GM21381 (cell line): ENCODE data around the gene ANKS1B.
"Not testable (repeated sequence)": the region's sequence is repeated elsewhere in the genome, so short reads cannot be mapped to it uniquely, and the experiment has no call there.

ENCODE experiments used
- ATAC-seq: cut with Tn5 transposase; IDR thresholded peaks from one replicate; pipeline ENCODE4 v1.9.1; 2021; ENCODE audit warnings: mild to moderate bottlenecking, moderate library complexity; ENCODE audit not compliant: unreplicated experiment

Gene ANKS1B

DNA sequence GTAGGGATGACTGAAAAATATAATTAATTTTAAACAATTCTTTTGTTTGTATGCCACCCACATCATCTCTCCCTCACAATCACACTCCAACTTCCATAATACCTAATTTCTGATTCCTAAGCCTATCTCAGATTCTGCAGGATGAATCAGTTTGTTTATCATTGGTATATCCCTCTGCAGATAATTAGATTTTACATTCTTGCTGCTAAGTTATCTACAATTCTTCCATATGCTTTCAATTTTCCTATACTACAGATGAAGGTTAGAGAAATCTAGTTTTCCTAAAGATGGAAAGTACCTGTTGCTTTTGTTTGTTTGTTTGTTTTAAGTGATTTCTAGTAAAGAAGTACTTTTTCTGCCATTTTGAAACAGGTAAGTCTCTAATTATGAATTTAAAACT lies 105.3 kb downstream of the ANKS1B start:
- no peak for ATAC-seq

DNA sequence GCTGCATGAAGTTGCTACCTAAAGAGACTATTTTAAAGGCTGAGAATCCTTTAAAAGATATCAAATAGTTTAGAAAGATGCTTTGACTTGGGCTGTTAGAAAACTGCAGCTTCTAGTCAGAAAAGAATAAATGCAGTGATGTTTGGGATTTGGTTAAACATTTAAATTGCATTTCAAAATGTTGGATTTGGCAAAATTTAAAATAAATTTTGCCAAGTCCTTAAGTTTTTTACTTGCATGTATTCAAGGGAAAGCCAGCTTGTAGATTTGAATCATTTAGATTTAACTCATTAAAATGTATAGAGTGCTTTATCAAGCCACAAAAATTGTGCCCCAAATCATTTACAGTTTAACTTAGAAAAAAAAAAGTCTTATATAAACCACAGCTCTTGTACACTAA lies 109.7 kb downstream of the ANKS1B start:
- no peak for ATAC-seq

DNA sequence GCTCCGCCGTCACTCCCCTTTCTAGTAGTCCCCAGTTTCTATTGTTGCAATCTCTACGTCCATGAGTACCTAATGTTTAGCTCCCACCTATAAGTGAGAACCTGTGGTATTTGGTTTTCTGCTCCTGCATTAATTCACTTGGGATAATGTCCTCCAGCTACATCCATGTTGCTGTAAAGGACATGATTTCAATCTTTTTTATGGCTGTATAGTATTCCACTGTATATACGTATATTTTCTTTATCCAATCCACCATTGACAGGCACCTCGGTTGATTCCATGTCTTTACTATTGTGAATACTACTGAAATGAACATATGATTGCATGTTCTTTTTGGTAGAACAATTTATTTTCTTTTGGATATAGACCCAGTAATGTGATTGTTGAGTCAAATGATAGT lies 114.7 kb downstream of the ANKS1B start:
- no peak for ATAC-seq

DNA sequence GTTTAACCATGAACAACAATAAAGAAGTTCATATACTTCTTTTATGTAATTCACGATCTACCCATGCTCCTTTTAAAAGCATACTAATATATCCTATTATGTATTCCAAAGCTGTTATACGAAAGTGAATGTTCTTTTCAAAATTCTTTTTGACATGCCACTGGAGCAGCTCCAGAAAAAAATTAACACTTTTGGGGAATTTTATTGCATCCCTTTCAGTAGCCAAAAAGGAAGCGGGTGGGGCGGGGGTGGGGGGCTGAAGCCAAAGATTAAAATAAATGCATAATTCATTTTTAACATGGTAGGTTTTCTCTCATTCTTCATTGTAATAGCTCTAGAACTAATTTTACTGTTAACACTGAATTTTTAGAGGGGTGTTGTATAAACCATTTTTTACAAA lies 123.0 kb downstream of the ANKS1B start:
- no peak for ATAC-seq

DNA sequence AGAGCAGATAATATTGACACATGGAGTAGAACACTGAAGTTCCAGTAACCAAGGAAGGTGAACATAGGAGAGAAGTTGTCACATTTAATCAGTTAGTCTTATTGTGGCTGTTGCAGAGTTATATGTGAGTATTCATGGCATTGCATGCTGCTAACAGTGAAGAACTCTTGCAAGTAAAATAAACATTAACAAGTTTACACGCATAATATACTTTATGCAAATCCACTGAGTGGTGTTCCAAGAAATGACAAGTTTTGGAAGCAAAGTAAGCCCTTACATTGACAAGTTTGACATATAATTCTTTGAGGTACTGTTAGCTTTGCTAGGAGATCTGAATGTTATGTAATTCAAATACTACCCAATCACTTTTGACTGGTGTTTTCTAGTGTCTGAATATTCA lies 125.6 kb downstream of the ANKS1B start:
- ATAC-seq, result no peak

DNA sequence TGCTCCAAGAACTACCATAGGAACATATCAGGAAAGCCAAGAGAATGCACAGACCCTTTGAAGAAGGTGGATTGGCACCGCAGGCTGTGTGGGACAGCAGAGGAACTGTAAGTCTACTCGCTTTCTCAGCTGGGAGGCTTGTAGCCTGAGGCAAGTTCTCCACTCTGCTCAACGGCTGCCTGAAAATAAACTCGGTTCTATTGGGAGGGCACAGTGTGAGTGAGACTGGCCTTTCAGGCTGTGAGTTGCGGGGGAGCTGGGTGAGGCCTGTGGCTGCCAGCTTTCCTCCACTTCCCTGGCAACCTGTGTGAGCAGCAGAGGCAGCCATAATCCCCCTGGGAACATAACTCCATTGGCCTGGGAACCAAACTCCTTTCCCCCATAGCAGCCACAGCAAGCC lies 132.1 kb downstream of the ANKS1B start:
- ATAC-seq, result no peak

DNA sequence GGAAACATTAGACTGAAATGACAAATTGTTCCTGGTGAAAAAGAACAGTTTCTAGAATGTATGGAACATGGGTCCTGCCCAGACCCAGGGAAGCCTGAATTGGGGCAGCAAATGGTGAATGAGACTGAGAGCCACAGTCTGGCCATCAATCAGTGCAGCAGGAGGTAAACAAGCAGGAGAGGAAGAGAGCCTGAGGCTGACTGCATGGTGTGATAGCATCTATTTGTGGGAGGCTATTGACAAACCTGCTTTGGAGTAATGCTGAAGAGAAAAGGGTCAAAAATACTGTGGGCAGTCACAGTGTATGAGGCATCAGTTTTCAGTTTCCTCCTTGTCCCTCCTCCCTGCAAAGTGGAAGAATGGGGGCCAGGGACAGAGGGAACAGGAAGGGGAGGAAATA lies 136.8 kb downstream of the ANKS1B start:
- no peak for ATAC-seq

DNA sequence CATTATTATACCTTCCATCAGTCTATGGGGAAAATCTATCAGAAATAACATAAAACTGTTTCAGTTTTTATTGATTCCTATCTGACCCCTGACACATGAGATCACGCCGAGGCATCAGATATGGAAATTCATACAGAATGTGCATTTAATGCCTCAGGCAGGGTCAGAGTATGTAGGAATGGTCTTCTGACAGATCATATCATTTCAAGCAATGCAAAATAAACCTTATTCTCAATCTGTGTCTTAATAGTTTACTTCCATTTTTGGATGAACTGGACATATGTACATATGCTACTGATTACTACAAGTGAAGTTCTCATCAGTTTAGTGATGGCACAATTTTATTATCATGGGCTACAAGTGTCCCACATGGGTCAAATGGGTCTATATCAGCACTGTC lies 150.0 kb downstream of the ANKS1B start:
- no peak for ATAC-seq

DNA sequence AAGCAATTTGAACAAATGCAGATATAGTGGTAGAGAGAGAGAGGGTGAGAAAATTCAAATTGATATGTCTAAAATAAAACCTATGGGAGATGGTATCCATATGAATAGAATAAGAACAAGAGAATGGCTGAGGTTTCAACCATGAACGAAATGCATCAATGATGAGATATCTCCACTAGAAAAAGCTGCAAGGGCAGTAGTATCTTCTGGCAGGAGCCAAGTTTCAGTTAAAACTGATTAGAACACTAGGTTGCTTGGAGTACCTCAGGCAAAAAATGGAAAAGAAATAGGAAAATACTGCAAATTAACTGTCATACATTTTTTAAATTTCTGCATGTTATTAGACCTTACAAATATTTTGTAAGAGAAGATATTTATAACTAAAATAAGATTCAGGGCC lies 151.3 kb downstream of the ANKS1B start:
- no peak for ATAC-seq

DNA sequence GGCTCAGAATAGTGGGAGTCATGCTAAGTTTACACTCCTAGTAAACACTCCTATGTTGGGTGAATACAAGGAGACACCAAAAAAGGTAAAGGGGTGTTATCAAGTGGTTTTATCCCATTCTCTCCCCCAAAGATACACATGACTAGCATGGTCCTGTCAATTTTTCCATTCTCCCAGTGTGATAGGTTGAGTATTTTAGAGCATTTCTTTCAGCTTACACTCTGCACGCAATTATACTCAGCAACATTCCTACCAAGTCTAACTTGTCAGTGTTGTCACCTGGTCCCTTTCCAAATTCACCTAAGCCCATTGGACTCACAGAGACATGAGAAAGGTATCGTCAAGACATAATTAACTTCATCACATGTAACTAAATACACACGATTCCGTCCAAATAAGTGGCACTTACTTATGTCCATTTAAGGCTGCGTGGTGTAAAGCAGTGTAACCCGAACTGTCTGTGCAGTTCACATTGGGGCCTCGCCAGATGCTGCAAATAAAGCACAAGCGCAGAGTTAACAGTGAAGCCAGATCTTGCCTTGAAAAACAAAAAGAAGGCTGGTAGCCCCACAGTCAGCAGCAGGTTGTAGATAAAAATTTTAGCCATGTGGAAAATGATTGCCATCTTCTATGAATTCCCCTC lies 159.7 kb downstream of the ANKS1B start:
- ATAC-seq, result no peak

DNA sequence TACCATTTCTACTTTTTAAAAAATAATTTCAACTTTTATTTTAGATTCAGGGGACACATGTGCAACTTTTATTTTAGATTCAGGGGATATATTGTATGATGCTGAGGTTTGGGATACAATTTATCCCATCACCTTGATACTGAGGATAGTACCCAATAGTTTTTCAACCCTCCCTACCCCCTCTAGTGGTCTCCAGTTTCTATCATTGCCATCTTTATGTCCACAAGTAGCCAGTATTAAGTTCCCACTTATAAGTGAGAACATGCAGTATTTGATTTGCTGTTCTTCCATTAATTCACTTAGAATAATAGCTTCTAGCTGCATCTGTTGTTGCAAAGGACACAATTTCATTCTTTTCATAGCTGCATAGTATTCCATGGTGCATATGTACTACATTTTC lies 162.5 kb downstream of the ANKS1B start:
- no peak for ATAC-seq

DNA sequence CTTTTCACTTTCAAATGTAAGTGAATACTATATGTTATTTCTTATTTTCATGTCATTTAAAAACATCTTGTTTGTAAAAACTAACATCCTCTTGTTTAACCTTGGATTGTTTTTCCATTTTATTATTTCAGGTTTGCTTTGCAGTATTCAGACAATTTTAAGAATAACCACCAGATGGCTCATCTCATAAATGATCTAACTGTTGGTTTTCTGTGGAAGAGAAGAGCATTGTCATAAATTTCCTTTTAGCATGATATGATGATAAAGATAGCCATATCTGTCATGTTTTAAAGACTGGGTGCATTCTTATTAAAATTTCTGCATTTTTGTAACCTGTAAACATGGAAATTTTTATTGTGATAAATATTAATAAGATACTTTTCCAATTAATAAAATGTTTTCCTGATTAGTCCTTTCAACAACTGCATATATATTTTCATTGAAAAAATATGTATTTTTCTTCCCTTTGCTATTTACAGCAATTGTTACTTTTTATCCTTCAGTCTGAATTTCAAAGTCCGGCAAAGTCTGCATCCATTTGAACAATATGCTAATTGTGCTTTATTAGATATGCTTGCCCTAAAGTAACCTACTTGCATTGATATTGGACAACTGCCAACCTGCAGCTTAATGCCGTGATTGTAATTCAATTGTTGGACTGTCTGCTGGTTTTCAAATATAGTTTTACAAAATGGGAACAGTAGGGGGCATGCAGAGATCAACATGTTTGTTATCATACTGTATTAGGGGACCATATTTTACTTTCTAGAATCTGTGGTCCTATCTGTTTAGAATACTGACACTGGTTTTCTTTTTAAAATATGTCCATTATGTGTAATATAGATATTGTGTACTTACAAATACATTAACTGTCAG lies 173.8 kb downstream of the ANKS1B start:
- no peak for ATAC-seq

DNA sequence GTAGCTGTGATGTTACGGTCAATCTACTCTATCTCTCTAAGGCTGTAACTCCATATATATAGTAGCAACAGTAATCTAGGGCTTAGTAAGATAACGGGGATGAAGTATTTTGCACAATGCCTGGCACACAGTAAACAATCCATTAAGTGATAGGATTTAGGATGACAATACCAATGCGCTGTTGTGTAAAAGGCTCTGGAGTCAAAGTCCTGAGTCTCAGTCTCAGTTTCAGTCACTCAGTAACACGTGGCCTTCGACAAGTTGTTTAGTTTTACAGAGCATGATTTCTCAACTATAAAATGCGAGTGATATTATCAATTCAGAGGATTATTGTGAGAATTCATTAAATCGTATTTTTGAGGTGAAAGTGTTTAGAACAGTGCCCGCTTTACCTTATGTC lies 174.8 kb downstream of the ANKS1B start:
- ATAC-seq, result no peak

DNA sequence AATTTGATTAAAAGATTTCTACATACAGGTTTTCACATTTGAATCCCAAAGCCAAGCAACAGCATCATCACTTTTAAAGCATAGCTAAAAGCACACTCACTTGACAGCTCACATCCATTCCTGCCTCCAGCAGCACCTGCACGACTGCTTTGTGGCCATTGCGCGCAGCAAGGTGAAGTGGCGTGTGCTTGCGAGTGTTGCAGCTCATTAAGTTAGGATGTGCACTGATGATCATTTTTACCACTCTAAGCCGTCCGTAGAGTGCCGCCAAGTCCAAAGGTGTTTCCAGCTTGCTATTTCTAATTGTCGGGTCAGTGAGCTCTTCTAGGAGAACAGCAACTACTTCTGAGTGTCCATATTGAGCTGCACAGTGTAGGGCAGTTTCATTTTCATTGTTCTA lies 178.4 kb downstream of the ANKS1B start:
- no peak for ATAC-seq

DNA sequence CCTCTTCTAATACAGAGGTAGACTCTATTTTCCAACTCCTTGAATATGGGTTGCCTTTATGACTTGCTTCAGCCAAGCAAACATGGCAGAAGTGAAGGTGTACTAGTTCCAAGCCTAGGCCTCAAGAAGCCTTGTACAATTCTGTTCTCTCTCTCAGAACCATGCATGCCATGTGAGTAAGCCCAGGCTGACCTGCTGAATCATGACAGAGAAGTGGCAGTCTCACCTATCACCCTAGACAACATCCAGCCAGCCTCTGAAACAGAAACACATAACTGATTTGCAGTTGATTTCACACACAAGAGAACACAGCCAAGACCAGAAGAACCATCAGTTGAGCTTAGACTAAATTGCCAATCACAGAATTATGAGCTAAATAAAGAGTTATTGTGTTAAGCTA lies 180.0 kb downstream of the ANKS1B start:
- ATAC-seq, result no peak

DNA sequence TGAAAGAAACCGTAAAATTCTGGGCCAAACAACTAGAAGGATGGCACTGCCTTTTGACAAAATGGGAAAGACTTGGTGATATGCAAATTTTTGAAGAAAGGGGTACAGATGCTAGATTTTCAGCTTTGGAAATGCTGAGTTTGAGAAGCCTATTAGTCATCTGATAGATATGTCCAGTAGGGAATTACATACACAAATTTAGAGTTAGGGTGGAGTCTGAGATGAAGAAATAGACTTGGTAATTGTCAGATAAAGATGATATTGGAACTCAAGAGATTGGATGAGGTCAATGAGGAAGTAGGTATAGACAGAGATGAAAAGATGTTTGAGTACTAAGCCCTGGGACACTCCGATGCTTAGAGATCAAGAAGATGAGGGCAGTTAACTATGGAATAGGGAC lies 184.1 kb downstream of the ANKS1B start:
- no peak for ATAC-seq

DNA sequence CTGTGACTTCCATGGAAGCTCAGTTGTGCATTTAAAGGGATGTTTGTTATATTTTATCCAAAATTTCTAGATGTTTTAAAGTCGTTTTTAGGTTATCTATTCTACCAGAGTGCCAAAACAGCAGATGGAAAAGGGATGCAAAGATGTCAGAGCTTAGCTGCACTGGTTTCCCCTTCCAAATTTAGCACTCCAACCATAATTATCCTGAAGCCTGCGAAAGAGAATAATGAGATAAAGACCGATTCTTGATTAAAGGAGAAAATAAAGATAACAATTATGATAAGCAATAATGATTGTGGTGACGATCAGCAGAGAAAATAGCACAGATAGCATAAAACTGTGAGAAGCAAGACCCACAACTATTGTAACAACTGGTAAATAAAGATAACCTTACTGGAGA lies 186.8 kb downstream of the ANKS1B start:
- not testable (repeated sequence) for ATAC-seq

DNA sequence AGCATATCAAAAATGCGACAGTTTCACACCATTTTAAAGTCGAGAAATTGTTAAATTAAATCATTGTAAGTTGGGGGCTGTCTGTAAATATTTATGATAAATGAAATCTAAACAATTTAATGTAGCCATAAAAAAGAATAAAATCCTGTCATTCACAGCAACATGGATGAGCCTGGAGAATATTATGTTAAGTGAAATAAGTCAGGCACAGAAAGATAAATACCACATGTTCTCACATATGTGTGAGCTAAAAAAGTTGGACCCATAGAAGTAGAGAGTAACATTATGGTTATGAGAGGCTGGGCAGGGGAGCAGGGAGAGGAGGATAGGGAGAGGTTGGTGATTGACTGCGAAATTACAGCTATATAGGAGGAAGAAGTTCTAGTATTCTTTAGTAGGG lies 201.3 kb downstream of the ANKS1B start:
- no peak for ATAC-seq

DNA sequence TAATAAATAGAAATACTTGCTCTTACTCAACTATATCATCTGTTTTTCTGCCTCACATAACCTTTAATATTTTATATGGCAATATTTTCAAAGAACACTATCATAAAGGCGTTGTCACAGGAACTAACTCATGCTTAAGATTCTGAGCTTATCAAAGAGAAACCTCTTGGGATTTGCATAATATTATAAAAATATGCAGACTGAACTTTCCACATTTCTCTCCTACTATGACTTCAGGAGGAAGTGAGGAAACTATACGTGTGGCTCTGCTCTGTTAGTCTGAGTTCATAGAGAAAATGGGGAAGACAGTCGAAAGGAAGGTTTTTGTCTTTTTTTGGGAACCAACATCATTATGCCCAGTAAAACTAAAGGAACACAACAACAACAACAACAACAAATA lies 212.5 kb downstream of the ANKS1B start:
- ATAC-seq, result no peak

DNA sequence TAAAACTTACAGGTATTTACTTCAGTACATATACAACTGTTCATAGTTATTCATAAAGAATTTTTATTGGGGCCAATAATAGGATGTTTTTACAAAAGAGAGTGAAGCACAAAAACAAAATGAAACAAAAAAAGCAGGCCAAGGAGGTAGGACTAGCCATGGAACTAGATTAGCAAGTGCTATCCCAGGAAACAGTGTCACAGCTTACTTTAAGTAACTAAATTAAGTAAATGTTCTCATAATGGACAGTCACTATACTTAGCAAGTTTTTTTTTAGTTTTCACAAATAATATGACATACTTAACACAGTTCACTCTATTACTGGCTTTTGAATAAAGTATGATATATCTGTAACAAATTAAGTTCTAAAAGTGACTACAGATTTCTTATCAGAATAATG lies 213.1 kb downstream of the ANKS1B start:
- ATAC-seq, result no peak

DNA sequence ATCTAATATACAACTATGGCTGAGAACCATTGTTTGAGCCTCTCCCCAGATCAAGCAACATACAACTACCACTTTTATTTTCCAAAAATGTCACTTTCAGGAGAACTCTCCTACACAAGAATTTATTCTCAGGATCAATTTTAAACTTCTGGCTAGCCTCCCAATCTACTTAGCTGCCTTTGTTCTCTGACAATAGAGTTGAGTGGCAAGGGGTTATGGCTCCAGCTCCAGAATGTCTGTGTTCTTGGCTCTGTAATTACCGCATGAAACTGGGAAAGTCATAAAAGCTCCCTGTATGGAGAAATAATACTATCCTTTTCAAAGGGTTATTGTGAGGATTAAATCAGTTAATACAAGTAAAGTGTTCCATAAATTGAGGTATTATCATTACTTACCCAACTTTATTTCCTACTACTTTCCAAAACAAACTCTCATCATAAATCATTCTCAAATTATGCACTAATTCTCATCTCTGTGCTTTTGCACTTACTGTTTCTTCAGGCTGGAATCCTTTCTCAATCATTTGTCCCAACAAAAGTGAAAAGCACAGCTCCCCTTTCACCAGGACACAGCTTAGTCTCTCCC lies 215.2 kb downstream of the ANKS1B start:
- ATAC-seq, result no peak

DNA sequence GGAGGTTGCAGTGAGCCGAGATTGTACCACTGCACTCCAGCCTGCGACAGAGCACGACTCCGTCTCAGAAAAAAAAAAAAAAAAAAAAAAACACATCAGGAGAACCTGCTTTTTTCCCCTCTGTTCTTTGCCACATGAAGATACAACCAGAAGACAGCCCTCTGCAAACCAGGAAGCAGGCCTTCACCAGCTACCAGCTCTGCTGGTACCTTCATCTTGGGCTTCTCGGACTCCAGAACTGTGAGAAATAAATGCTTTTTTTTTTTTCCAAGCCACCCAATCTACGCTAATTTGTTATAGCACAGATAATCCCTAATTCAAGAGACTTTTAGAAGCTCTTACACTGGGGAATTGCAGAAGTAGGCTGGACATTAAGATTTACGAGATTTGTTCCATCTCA lies 216.0 kb downstream of the ANKS1B start:
- ATAC-seq, result no peak
